H1 (cell line): ENCODE data around the gene NXNL2.

Experiments used
- CBX8 ChIP-seq: fragments of 300-800, 300-1000 bp; sonication (generic); IDR thresholded peaks from 2 replicates; pipeline ENCODE4 v1.7.1; 2016; ENCODE audit warnings: low read depth, low read length, borderline replicate concordance
- EZH2 ChIP-seq: fragments of 200-600 bp; sonication (generic); IDR thresholded peaks from 2 replicates; pipeline ENCODE4 v1.7.1; 2012; ENCODE audit warnings: low read depth, mild to moderate bottlenecking, moderate library complexity, low read length, inconsistent platforms; ENCODE audit not compliant: severe bottlenecking
- JUN ChIP-seq: IDR thresholded peaks from 2 replicates; pipeline ENCODE4 v1.6.1; 2011; ENCODE audit warnings: low read depth, mild to moderate bottlenecking, improper control_type of control experiment, low read length

DNA sequence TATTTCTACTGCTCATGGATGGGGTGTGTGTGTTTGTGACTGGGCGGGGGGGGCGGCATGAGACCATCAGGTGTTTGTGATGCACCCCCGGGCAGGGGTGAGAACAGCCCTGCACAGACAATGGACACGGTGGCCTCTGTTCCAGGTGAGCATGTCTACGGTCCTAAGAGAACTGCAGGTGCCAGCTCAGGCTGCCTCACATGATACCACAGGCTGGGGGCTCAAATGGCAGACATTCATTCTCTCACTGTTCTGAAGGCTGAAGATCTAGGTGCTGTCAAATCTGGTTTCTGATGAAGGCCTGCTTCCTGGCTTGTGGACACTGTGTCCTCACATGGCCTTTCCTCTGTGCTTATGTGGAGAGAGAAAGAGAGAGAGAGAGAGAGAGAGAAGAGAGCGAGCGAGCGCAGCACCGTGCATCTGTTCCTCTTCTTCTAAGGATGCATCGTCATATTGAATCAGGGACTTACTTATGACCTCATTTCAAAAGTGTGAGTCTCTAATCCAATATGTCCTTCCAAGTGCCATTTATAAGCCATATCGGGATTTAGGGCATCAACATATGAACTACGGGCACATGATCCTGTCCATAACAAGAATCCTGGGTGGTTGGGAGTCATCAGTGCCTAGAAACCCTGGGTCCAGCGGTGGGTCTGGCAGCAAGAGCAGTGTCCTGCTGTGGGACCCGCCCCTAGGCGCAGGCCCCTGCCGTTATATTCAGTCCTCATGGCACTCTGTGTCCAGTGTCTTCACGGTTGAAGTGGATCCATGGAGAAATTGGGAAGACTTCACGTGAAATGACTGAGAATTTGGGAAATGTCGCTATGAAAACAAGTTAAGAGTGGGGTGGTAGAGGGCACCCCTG is 42.5 kb downstream of the NXNL2 start:
- TF ChIP-seq EZH2 (no peak), CBX8 (no peak), JUN (no peak)
